Non-pigmented ciliary epithelial cell (primary cell): ENCODE data around the gene MDC1.
A peak's percentile ranks its signal among the peaks of the same experiment; 100 is the strongest.

Source experiments
- DNase-seq: peaks from one replicate; pipeline ENCODE4 v3.0.0-alpha.2; 2010; ENCODE audit warnings: low read depth

Gene MDC1

GRCh38 chr6:30748851-30749540 lies 31.9 kb upstream of the MDC1 start:
- no peak for DNase-seq

- DNase-seq = no peak
Observed at GRCh38 chr6:30747902-30748769, 31.1 kb upstream of the MDC1 start.

- no peak for DNase-seq
Observed at GRCh38 chr6:30747300-30747687, 30.2 kb upstream of the MDC1 start.

GRCh38 chr6:30744054-30744805 lies 27.1 kb upstream of the MDC1 start, which contains the start of gene IER3:
Gene IER3, minus strand, starts transcription at chr6:30744547. Its CDS starts 29 bp downstream, at chr6:30744518.
- DNase-seq = peak; percentile 76

GRCh38 chr6:30743099-30744053 lies 26.3 kb upstream of the MDC1 start:
- no peak for DNase-seq

GRCh38 chr6:30742316-30743098 lies 25.4 kb upstream of the MDC1 start, which contains the start of gene FLOT1:
Gene FLOT1, minus strand, starts transcription at chr6:30742687. Its CDS starts 498 bp downstream, at chr6:30742189.
- no peak for DNase-seq

GRCh38 chr6:30741789-30742315 lies 24.8 kb upstream of the MDC1 start:
- DNase-seq = no peak

- no peak for DNase-seq
Observed at GRCh38 chr6:30741063-30741779, 24.1 kb upstream of the MDC1 start.

- DNase-seq = no peak
Observed at GRCh38 chr6:30740540-30740870, 23.4 kb upstream of the MDC1 start.

GRCh38 chr6:30738532-30738931 lies 21.5 kb upstream of the MDC1 start:
- DNase-seq = no peak

- DNase-seq = no peak
Observed at GRCh38 chr6:30735668-30736314, 18.7 kb upstream of the MDC1 start.

GRCh38 chr6:30732237-30732943 lies 15.3 kb upstream of the MDC1 start:
- DNase-seq = no peak

GRCh38 chr6:30730601-30731435 lies 13.7 kb upstream of the MDC1 start:
- DNase-seq = no peak

- DNase-seq = no peak
Observed at GRCh38 chr6:30727920-30728553, 11.0 kb upstream of the MDC1 start.

GRCh38 chr6:30726506-30727413 lies 9.7 kb upstream of the MDC1 start:
- no peak for DNase-seq
